ENCODE results near the gene TNPO3. TPM values are rescaled to one million over a fixed set of nuclear protein-coding genes. Genes with fewer than 3 reads are reported as not detected.

The TNPO3 gene
- total RNA-seq, 2 experiments from 2014 or later = 57.7 to 60.5 TPM

DNA sequence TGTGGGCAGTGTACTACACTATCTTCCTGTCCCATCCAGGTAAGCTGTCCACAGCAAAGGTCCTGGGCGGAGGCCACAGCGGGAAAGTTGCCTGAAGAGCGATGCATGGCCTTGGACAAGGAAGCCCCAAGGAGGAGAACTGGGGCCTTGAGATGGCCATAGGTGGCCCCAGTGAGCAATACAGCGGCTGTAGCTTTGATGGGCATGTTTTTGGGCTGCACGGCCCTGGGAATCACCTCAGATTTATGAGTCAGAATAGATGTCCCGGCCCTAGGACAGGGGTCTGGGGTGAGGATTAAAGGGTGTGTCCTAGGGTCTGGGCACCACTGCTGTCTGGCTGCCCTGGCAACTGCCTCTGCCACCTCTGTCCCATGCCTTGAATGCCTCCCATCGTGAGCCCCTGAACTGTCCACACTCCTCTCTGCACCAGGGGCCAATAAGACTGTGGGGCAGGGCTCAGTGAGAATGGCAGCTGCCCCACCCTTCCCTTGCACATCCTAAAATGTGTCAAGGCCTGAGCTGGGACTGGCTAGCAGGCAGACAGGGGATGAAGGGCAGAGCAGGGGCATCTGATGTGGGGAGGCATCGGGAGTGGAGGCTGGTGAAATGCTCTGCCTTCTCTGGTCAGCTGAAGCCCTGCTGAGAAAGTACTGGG lies 126.6 kb downstream of the TNPO3 start:
- Mint-ChIP-seq H3K27me3 (peaks cover 2% of the 10 kb centered on the region), H3K4me1 (peaks cover 6% of the 10 kb centered on the region), H3K9me3 (ENCODE audit: low read depth) (no peaks in the 10 kb centered on the region), H3K4me3 (no peak overlapping the region), H3K36me3 (ENCODE audit: low read depth) (no peaks in the 10 kb centered on the region), H3K27ac (no peak overlapping the region)
- intact Hi-C loops (cut with DNase I, micrococcal nuclease) = no loop called here
- ATAC-seq (no peak), DNase-seq (no peak)
- ChIA-PET CTCF (interaction anchor here (0.6 kb wide), 1 partner anchor 282 kb away, joined by 3 read pairs; no protein-coding TSS in a partner anchor), POLR2A (no interaction called here)

- POLR2A ChIA-PET = no interaction called here
- no peak for ATAC-seq
- Mint-ChIP-seq H3K36me3 (ENCODE audit: low read depth) (no peaks in the 10 kb centered on the region), H3K27ac (no peak overlapping the region), H3K4me3 (no peak overlapping the region), H3K4me1 (no peaks in the 10 kb centered on the region), H3K27me3 (peaks cover 4% of the 10 kb centered on the region), H3K9me3 (ENCODE audit: low read depth) (no peaks in the 10 kb centered on the region)
- CTCF ChIA-PET = interaction anchor here (0.8 to 1.5 kb wide), 2 partner anchors 16 to 24 kb away, joined by 3 read pairs; no protein-coding TSS in a partner anchor
- intact Hi-C loops (cut with DNase I, micrococcal nuclease) = no loop called here
- DNase-seq = no peak
Measured at GRCh38 chr7:128924707-128925588, 130.0 kb downstream of the TNPO3 start.

GRCh38 chr7:128923411-128923800 lies 131.5 kb downstream of the TNPO3 start:
- H3K4me3 Mint-ChIP-seq = no peak overlapping the region
- H3K27me3 Mint-ChIP-seq = peaks cover 7% of the 10 kb centered on the region
- no peak overlapping the region for H3K27ac Mint-ChIP-seq
- CTCF ChIA-PET = no interaction called here
- no peak for DNase-seq
- H3K9me3 Mint-ChIP-seq (ENCODE audit: low read depth) = no peaks in the 10 kb centered on the region
- no peak for ATAC-seq
- no peaks in the 10 kb centered on the region for H3K36me3 Mint-ChIP-seq (ENCODE audit: low read depth)
- intact Hi-C loops (cut with DNase I, micrococcal nuclease) = no loop called here
- H3K4me1 Mint-ChIP-seq = no peaks in the 10 kb centered on the region
- POLR2A ChIA-PET = interaction anchor here (0.7 kb wide), 1 partner anchor 26 kb away, joined by 3 read pairs; no protein-coding TSS in a partner anchor

- ChIA-PET CTCF (interaction anchor here (1.2 kb wide), 1 partner anchor 9 kb away, joined by 8 read pairs; no protein-coding TSS in a partner anchor), POLR2A (interaction anchor here (0.8 kb wide), 1 partner anchor 11 kb away, joined by 3 read pairs; no protein-coding TSS in a partner anchor)
- Mint-ChIP-seq H3K9me3 (ENCODE audit: low read depth) (no peaks in the 10 kb centered on the region), H3K4me3 (no peak overlapping the region), H3K27ac (no peak overlapping the region), H3K36me3 (ENCODE audit: low read depth) (no peaks in the 10 kb centered on the region), H3K27me3 (peaks cover 12% of the 10 kb centered on the region), H3K4me1 (no peaks in the 10 kb centered on the region)
- DNase-seq = no peak
- ATAC-seq = no peak
- intact Hi-C loops (cut with DNase I, micrococcal nuclease) = no loop called here
Measured at GRCh38 chr7:128922496-128923410, 132.2 kb downstream of the TNPO3 start.

GRCh38 chr7:128921866-128922440 lies 133.0 kb downstream of the TNPO3 start:
- intact Hi-C loops (cut with DNase I, micrococcal nuclease) = no loop called here
- CTCF ChIA-PET = interaction anchor here (1.2 kb wide), 1 partner anchor 9 kb away, joined by 8 read pairs; no protein-coding TSS in a partner anchor
- H3K4me1 Mint-ChIP-seq = no peaks in the 10 kb centered on the region

GRCh38 chr7:128920913-128921582 lies 133.9 kb downstream of the TNPO3 start:
- Mint-ChIP-seq H3K4me1 (no peaks in the 10 kb centered on the region), H3K27ac (no peak overlapping the region), H3K4me3 (no peak overlapping the region), H3K27me3 (peaks cover 15% of the 10 kb centered on the region), H3K36me3 (ENCODE audit: low read depth) (no peaks in the 10 kb centered on the region), H3K9me3 (ENCODE audit: low read depth) (no peaks in the 10 kb centered on the region)
- ChIA-PET CTCF (no interaction called here), POLR2A (no interaction called here)
- intact Hi-C loops (cut with DNase I, micrococcal nuclease) = no loop called here
- DNase-seq = no peak
- ATAC-seq = no peak

More at GRCh38 chr7:128921866-128922440, 133.0 kb downstream of the TNPO3 start:
- H3K27me3 Mint-ChIP-seq = peaks cover 13% of the 10 kb centered on the region
- no peaks in the 10 kb centered on the region for H3K36me3 Mint-ChIP-seq (ENCODE audit: low read depth)
- H3K9me3 Mint-ChIP-seq (ENCODE audit: low read depth) = no peaks in the 10 kb centered on the region
- DNase-seq = no peak
- no peak for ATAC-seq
- POLR2A ChIA-PET = interaction anchor here (0.8 kb wide), 1 partner anchor 10 kb away, joined by 3 read pairs; no protein-coding TSS in a partner anchor
- H3K4me3 Mint-ChIP-seq = no peak overlapping the region
- no peak overlapping the region for H3K27ac Mint-ChIP-seq

GRCh38 chr7:128919881-128920799 lies 134.8 kb downstream of the TNPO3 start:
- ATAC-seq = no peak
- intact Hi-C loops (cut with DNase I, micrococcal nuclease) = no loop called here
- no peak overlapping the region for H3K27ac Mint-ChIP-seq
- H3K4me1 Mint-ChIP-seq = peaks cover 4% of the 10 kb centered on the region
- no peak for DNase-seq
- H3K36me3 Mint-ChIP-seq (ENCODE audit: low read depth) = no peaks in the 10 kb centered on the region
- CTCF ChIA-PET = interaction anchor here (0.6 to 1.3 kb wide), 2 partner anchors 12 to 292 kb away, joined by 3 read pairs; no protein-coding TSS in a partner anchor
- no peaks in the 10 kb centered on the region for H3K9me3 Mint-ChIP-seq (ENCODE audit: low read depth)
- H3K4me3 Mint-ChIP-seq = no peak overlapping the region
- H3K27me3 Mint-ChIP-seq = peaks cover 20% of the 10 kb centered on the region
- POLR2A ChIA-PET = no interaction called here

GRCh38 chr7:128919241-128919640 lies 135.7 kb downstream of the TNPO3 start:
- ATAC-seq (no peak), DNase-seq (no peak)
- no peaks in the 10 kb centered on the region for H3K9me3 Mint-ChIP-seq (ENCODE audit: low read depth)
- no peak overlapping the region for H3K4me3 Mint-ChIP-seq
- peaks cover 20% of the 10 kb centered on the region for H3K27me3 Mint-ChIP-seq
- no peaks in the 10 kb centered on the region for H3K36me3 Mint-ChIP-seq (ENCODE audit: low read depth)
- CTCF ChIA-PET = interaction anchor here (0.6 to 1.3 kb wide), 3 partner anchors 13 to 15 kb away, joined by 3 read pairs; no protein-coding TSS in a partner anchor
- no peak overlapping the region for H3K27ac Mint-ChIP-seq
- POLR2A ChIA-PET = no interaction called here
- H3K4me1 Mint-ChIP-seq = peaks cover 5% of the 10 kb centered on the region
- intact Hi-C loops (cut with DNase I, micrococcal nuclease) = no loop called here

DNA sequence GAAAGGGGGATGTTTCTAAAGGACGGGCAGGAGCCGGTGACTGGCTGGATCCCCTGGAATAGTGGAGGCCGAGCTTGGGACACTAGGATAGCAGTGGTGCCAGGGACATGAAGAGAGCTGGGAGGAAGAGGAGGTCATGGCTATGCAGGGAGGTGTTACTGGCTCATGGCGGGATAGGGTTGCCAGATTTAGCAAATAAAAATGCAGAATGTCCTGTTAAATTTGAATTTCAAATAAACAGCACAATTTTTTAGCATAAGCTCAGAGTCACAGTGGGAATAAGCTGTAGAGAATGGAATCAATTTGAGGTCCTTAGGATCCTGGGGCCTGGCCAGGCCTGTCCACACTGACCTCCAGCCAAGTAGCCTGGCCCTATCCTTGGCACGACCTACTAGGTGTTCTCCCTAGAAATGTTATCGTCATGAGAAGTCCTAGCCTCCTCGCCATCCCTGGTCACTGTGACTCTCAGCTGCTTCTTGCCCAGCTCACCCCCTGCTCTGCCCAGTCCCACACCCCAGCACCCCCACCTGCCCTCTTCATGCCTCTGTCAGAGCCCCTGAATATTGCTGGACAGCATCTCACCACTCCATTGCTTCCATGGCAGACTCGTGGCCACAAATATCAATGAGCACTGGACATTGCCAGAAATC lies 136.8 kb downstream of the TNPO3 start:
- no peaks in the 10 kb centered on the region for H3K36me3 Mint-ChIP-seq (ENCODE audit: low read depth)
- H3K4me3 Mint-ChIP-seq = no peak overlapping the region
- no peak overlapping the region for H3K27ac Mint-ChIP-seq
- no peaks in the 10 kb centered on the region for H3K9me3 Mint-ChIP-seq (ENCODE audit: low read depth)
- intact Hi-C loops (cut with DNase I, micrococcal nuclease) = no loop called here
- POLR2A ChIA-PET = interaction anchor here (0.7 kb wide), 1 partner anchor 246 kb away, joined by 3 read pairs; no protein-coding TSS in a partner anchor
- ATAC-seq (no peak), DNase-seq (no peak)
- CTCF ChIA-PET = no interaction called here
- peaks cover 23% of the 10 kb centered on the region for H3K27me3 Mint-ChIP-seq
- H3K4me1 Mint-ChIP-seq = peaks cover 6% of the 10 kb centered on the region

Measured in activated CD4-positive, alpha-beta T cell treated with anti-CD3 and anti-CD28 coated beads for 36 hours (primary cell).